GM21723 (cell line): ENCODE data around the gene RNF148.

Experiments
- ATAC-seq: cut with Tn5 transposase; IDR thresholded peaks from one replicate; pipeline ENCODE4 v1.9.1; 2021; ENCODE audit warnings: mild to moderate bottlenecking, moderate library complexity; ENCODE audit not compliant: unreplicated experiment

The RNF148 gene

DNA sequence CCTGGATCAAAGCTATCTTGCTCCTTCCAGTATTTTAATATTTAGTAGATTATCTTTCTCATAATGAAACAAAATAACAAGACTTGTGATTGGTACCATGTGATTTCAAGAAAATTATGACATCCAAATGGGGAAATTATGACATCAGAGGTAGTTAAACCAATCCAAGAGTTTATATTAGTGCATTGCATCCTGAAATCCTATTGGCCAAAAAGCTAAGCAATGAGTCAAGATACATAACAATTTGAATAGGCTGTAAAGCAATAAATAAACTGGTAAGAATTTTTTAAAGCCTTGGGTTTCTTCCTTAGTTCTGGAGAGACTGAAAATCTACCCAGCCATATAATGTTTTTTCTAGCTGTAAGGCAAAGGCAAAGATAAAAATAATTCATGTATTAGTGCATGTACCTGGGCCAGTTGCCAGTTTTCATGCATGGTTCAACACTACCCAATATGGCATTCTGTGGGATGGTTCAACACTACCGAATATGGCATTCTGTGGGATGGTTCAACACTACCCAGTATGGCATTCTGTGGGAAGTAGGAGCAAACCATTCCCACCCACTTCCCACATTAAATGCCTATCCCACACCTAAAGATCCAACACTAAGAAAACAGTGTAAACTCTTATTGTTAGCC, at the start of gene RNF148:
Gene RNF148, minus strand, starts transcription at position 51 of the 639 bp plus-strand sequence. CDS start 172 bp downstream, outside the sequence.
- ATAC-seq, result no peak

- no peak for ATAC-seq
Observed at GRCh38 chr7:122750389-122750788, 47.7 kb upstream of the RNF148 start.

DNA sequence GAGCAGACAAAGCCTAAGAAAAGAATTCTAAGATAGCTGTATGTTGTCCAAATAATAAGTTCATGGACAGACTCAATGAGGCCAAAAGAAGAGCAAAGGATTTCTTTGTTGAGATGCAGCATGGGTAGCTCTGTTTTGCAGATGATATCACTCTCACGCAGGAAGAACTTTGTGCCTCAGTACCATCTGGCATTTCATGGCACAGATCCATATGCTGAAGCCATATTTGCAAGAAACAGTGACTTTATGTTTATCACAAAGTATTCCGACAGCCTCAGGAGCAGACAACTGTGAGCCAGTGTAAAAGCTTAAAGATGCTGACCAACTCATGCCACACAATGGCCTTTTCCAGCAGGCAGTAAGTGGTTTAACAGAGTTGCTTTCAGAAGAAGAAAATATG, 45.5 kb upstream of the RNF148 start:
- no peak for ATAC-seq

DNA sequence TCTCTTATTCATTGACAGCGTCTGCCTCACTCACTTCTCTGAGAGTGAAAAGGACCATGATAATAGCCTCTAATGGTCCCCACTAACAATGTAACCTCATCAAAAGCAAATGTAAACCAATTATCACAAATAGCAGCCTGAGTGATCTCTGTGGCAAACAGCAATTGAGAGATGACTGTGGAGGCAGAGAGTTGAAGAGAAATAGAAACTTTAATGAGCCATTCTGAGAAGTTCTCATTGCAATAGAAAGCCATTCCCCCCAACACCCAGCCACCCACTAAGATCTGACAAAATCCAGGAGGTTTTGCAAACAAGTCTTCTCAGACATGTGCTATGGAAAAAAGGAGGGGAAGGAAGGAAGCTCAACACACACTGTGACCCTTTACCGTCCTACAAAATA, 44.2 kb upstream of the RNF148 start:
- no peak for ATAC-seq

DNA sequence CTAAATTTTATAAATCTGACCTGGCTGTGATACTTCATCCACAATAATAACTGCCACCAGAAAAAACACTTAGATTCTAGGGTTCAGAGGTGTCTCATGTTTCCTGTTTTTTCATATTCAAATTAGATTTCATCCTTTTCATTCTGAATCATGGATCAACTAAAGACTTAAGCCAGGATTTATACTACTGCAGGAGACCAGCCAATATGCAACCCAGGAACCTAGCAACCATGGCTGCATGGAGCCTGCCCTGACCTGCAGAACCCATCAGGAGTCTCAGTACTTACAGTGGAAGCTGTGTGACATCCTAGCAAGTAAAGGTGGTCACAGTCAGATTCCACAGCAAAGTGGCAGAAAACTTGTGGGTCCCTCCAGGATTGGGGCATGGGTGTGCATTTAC, 40.5 kb upstream of the RNF148 start:
- no peak for ATAC-seq

- ATAC-seq, result no peak
Observed at GRCh38 chr7:122738947-122739346, 36.2 kb upstream of the RNF148 start.

DNA sequence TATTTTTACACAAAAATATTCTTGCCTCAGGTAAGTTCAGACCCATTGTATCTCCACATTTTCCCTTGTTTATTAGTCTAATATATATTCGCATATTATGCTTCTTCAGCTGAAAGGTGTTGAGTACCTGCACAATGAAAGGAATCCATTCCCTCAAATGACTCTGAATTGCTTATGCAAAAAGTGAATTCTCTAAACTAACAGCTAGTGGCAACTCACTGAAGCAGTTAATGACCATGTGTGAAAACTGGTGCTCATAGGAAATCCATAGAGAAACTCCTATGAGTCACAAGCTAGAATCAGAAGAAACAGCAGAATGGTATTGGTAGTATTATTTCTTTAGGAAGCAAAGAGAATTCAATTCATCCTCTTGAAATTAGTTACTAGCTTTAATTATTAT, 33.5 kb upstream of the RNF148 start:
- no peak for ATAC-seq

GRCh38 chr7:122727759-122728158, 25.0 kb upstream of the RNF148 start:
- ATAC-seq, result no peak

- no peak for ATAC-seq
Observed at GRCh38 chr7:122727354-122727753, 24.6 kb upstream of the RNF148 start.

GRCh38 chr7:122726881-122727280, 24.2 kb upstream of the RNF148 start:
- no peak for ATAC-seq

DNA sequence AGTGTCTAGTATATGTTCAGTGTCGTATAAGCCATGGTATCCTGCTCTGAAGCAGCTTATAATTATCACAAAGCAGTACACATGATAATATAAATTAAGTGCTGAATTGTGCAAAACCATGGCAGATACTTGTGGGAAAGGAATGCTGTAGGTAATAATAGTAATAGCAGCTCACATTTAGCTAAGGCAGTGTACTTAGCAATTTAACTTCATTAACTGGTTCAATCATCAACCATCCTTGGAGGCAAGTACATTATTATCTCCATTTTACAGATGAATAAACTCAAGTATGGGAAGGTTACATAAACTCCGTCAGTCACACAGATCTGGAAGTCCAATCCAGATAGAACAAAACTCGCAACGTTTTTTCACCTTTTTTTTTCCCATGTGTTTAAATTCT, 21.6 kb upstream of the RNF148 start:
- no peak for ATAC-seq

- ATAC-seq, result no peak
Observed at GRCh38 chr7:122719010-122719578, 16.4 kb upstream of the RNF148 start.

- ATAC-seq, result no peak
Observed at GRCh38 chr7:122717356-122718089, 14.8 kb upstream of the RNF148 start.

DNA sequence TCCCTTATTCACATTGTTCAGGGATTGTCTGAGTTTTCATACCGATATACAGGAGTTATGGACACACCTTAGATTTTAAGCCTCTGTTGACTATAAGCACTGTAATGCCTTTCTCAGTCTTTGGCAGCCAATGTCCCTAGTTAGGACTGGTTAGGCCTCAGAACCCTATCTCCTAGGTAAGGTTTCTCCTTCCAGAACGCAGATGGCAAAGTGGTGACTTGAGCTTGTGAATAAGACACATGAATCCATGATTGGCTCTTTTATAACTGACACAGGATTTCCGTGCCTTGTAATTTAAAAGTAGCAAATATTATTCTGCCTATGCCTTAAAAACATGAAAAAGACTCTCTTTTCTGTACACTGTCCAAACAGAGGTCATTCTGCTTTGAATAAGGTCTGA, 12.5 kb upstream of the RNF148 start:
- ATAC-seq, result no peak

GRCh38 chr7:122710916-122711315, 8.2 kb upstream of the RNF148 start:
- no peak for ATAC-seq

- no peak for ATAC-seq
Observed at GRCh38 chr7:122709930-122710646, 7.4 kb upstream of the RNF148 start.

DNA sequence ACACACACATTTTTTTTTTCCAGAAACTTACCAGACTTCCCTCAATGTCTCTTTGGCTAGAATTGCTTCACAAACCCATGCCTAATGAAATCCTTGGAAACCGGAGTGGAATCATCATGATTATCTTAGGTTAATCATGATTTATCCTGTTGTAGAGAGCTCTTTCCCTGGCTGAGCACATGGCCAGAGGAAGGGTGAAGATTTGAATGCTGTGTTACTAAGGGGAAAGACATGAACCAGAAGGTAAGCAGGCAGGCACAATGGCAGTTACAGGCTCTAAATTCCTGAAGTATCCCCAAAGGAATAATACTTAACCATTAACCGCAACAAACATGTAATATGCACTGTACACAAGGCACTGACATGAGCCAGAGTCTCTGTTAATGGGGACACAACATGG, 4.1 kb upstream of the RNF148 start:
- ATAC-seq, result no peak

DNA sequence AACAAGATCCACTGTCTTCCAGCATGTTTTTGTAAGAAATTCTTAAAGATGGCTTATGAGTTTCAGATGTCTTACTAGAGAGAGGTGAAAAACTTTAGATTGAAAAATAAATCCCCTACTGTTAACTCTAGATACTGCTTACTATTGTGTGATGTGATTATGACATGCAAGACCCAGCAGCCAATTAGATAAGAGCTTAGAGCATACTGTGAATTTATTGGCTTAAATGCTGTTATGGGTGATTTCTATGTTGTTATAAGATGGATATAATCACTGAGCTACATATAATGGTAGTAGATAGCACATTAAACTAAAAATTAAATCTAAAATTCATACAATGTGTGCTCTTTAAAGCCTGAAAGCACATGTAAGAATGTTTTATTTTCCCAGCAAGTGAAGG, 3.7 kb downstream of the RNF148 start, which contains the start of gene RNF133:
Gene RNF133, minus strand, starts transcription at position 101 of the 400 bp plus-strand sequence. CDS start 199 bp downstream, outside the sequence.
- no peak for ATAC-seq

DNA sequence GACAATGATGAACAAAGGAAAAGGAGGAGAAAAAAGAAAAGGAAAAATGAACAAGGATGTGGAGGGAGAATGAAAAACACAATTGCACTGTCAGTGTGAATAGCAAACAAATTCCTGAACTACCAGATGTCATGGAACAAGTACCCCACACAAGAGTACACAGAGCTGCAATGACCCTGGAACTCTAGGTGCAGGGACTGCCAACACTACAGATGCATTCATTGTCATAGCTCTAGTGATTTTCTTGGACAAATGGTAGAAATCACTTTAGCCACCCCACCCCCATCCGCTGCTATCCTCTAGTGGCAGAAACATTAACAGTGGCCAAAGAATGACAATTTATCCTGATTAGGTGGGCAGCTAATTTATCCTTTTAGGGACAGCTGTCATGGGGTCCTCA, 6.9 kb downstream of the RNF148 start:
- no peak for ATAC-seq

- no peak for ATAC-seq
Observed at GRCh38 chr7:122694697-122695096, 8.0 kb downstream of the RNF148 start.

- ATAC-seq, result no peak
Observed at GRCh38 chr7:122692769-122693309, 9.9 kb downstream of the RNF148 start.
